Measurements from ENCODE around the gene CNTN6.
"Not testable (repeated sequence)": the region's sequence is repeated elsewhere in the genome, so short reads cannot be mapped to it uniquely, and the experiment has no call there.

Gene CNTN6

DNA sequence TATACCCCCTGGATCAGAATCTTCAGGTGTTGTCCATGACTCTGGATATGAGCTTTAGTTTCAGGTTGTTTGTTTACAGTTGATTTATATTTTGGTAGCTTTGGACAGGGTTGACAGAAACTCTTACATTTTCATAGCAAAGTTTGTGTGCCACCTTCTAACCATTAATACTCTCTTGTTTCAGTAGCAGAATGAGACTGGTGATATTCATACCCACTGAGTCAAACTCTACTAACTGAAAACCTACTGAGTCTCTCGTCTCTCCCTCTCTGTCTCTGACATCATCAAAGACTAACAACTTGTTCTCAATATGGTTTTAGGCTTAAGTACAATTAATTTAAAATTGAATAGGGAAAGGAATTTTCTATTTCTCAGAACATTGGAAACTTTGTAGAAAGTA is 282.3 kb downstream of the CNTN6 start:
- no peaks in the 10 kb centered on the region for H3K4me1 Mint-ChIP-seq (ENCODE audit: low read depth)
- peaks cover 3% of the 10 kb centered on the region for H3K9me3 Mint-ChIP-seq
- no peaks in the 10 kb centered on the region for H3K36me3 Mint-ChIP-seq (ENCODE audit: low read depth)
- no peak overlapping the region for H3K4me3 Mint-ChIP-seq
- no peak overlapping the region for H3K27ac Mint-ChIP-seq
- no peaks in the 10 kb centered on the region for H3K27me3 Mint-ChIP-seq (ENCODE audit: low read depth)

- Mint-ChIP-seq H3K4me1 (ENCODE audit: low read depth) (no peaks in the 10 kb centered on the region), H3K4me3 (no peak overlapping the region), H3K36me3 (ENCODE audit: low read depth) (no peaks in the 10 kb centered on the region), H3K9me3 (peaks cover 14% of the 10 kb centered on the region), H3K27ac (no peak overlapping the region), H3K27me3 (ENCODE audit: low read depth) (no peaks in the 10 kb centered on the region)
These were observed 288.3 kb downstream of the CNTN6 start for GRCh38 chr3:1380926-1381646.

DNA sequence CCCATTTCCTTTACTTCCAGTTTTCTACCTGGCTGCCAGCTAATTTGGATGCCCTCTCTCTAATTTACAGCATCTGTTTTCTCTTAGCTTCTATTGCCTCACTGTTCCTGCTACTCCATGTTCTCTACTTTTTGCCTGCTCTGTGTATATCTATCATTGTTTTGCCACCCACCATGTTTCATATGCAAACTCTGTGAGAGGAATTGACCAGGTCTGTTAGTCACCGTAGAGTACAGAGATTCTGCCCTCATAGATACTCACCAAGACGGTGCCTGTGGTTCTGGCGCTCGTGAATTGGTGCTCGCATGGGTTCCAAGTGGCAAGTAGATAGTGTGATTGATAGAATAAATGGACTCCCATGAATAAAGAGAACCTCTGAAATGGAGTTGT is 288.8 kb downstream of the CNTN6 start:
- Mint-ChIP-seq H3K27ac (no peak overlapping the region), H3K27me3 (ENCODE audit: low read depth) (no peaks in the 10 kb centered on the region), H3K36me3 (ENCODE audit: low read depth) (no peaks in the 10 kb centered on the region), H3K4me3 (no peak overlapping the region), H3K9me3 (peaks cover 16% of the 10 kb centered on the region), H3K4me1 (ENCODE audit: low read depth) (no peaks in the 10 kb centered on the region)

DNA sequence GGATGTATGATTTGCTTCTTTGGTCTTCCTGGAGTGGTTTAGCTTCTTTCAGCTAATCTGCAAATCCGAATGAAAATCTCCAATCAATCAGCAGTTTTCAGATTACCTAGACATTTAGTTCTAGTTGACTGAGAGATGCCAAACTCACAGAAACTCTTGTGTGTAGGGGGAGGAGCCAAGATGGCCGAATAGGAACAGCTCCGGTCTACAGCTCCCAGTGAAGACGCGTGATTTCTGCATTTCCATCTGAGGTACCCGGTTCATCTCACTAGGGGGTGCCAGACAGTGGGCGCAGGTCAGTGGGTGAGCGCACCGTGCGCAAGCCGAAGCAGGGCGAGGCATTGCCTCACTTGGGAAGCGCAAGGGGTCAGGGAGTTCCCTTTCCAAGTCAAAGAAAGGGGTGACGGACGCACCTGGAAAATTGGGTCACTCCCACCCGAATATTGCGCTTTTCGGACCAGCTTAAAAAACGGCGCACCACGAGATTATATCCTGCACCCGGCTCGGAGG is 294.6 kb downstream of the CNTN6 start:
- H3K27ac Mint-ChIP-seq; H3K36me3 Mint-ChIP-seq (ENCODE audit: low read depth); H3K4me3 Mint-ChIP-seq; H3K4me1 Mint-ChIP-seq (ENCODE audit: low read depth); H3K27me3 Mint-ChIP-seq (ENCODE audit: low read depth): not testable (repeated sequence)
- H3K9me3 Mint-ChIP-seq, result peaks cover 16% of the 10 kb centered on the region

- Mint-ChIP-seq H3K36me3 (ENCODE audit: low read depth) (no peaks in the 10 kb centered on the region), H3K4me3 (no peak overlapping the region), H3K27me3 (ENCODE audit: low read depth) (no peaks in the 10 kb centered on the region), H3K27ac (no peak overlapping the region), H3K9me3 (peaks cover 9% of the 10 kb centered on the region), H3K4me1 (ENCODE audit: low read depth) (no peaks in the 10 kb centered on the region)
These were observed 301.4 kb downstream of the CNTN6 start for GRCh38 chr3:1394188-1394587.

- Mint-ChIP-seq H3K9me3 (peaks cover 12% of the 10 kb centered on the region), H3K27me3 (ENCODE audit: low read depth) (no peaks in the 10 kb centered on the region), H3K36me3 (ENCODE audit: low read depth) (no peaks in the 10 kb centered on the region), H3K4me3 (no peak overlapping the region), H3K4me1 (ENCODE audit: low read depth) (no peaks in the 10 kb centered on the region), H3K27ac (no peak overlapping the region)
These were observed 307.7 kb downstream of the CNTN6 start for GRCh38 chr3:1400571-1400970.

- Mint-ChIP-seq H3K4me3 (no peak overlapping the region), H3K36me3 (ENCODE audit: low read depth) (no peaks in the 10 kb centered on the region), H3K27me3 (ENCODE audit: low read depth) (no peaks in the 10 kb centered on the region), H3K27ac (no peak overlapping the region), H3K4me1 (ENCODE audit: low read depth) (no peaks in the 10 kb centered on the region), H3K9me3 (peaks cover 3% of the 10 kb centered on the region)
These were observed 311.6 kb downstream of the CNTN6 start for GRCh38 chr3:1404270-1404962.

GRCh38 chr3:1406250-1406649 is 313.4 kb downstream of the CNTN6 start:
- H3K4me3 Mint-ChIP-seq, result no peak overlapping the region

GRCh38 chr3:1421577-1421976 is 328.8 kb downstream of the CNTN6 start:
- Mint-ChIP-seq H3K9me3 (peaks cover 14% of the 10 kb centered on the region), H3K36me3 (ENCODE audit: low read depth) (no peaks in the 10 kb centered on the region), H3K27me3 (ENCODE audit: low read depth) (no peaks in the 10 kb centered on the region), H3K4me3 (no peak overlapping the region), H3K27ac (no peak overlapping the region), H3K4me1 (ENCODE audit: low read depth) (no peaks in the 10 kb centered on the region)

More at GRCh38 chr3:1406250-1406649, 313.4 kb downstream of the CNTN6 start:
- no peak overlapping the region for H3K27ac Mint-ChIP-seq
- H3K36me3 Mint-ChIP-seq (ENCODE audit: low read depth), result no peaks in the 10 kb centered on the region
- H3K9me3 Mint-ChIP-seq, result no peaks in the 10 kb centered on the region
- H3K27me3 Mint-ChIP-seq (ENCODE audit: low read depth), result no peaks in the 10 kb centered on the region
- H3K4me1 Mint-ChIP-seq (ENCODE audit: low read depth), result no peaks in the 10 kb centered on the region

DNA sequence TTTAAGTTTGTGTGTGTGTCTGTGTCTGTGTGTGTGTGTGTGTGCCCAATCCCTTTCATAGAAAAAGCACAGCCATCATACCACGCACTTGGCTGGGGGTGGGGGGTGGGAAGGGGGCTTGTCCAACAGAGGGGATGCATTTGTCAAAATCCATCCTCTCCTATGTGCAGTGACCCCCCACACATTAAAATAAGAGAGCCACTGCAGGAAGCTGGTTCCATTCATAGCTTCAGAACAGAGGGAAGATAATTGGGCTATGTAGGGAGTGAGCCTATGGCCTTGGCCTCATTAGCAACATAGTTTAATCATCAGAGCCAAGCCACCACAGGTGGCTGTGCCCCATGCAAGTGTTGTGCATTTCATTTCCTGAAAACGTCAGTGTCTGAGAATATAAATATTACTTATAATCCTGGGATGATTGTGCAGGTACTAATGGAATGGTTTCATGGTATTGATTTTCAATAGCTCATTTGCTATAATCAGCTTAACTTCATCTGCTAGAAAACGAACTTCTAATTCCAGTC is 330.8 kb downstream of the CNTN6 start:
- H3K9me3 Mint-ChIP-seq, result peaks cover 5% of the 10 kb centered on the region
- no peaks in the 10 kb centered on the region for H3K27me3 Mint-ChIP-seq (ENCODE audit: low read depth)
- no peak overlapping the region for H3K4me3 Mint-ChIP-seq
- H3K36me3 Mint-ChIP-seq (ENCODE audit: low read depth), result no peaks in the 10 kb centered on the region
- H3K4me1 Mint-ChIP-seq (ENCODE audit: low read depth), result no peaks in the 10 kb centered on the region
- no peak overlapping the region for H3K27ac Mint-ChIP-seq

DNA sequence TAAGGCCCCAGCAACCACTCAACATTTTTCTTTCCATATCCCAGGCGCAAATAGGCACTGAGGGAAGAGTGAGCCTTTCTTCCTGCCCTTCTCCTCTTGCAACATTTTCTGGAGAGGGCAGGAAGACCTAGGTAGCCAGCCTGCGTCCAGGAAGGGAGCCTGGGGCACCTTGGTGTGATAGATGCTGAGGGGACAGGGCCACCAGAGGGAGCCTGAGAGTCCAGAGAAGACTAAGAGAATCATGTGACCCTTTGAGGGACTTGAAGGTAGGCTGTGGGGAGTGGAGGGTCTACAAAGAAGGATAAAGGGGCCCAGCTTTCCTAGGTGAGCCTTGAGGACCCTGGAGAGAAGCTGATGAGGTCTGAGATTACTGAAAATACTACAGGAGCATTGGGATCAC is 346.6 kb downstream of the CNTN6 start:
- Mint-ChIP-seq H3K9me3 (peaks cover 3% of the 10 kb centered on the region), H3K27ac (no peak overlapping the region), H3K4me3 (no peak overlapping the region), H3K27me3 (ENCODE audit: low read depth) (no peaks in the 10 kb centered on the region), H3K4me1 (ENCODE audit: low read depth) (no peaks in the 10 kb centered on the region), H3K36me3 (ENCODE audit: low read depth) (no peaks in the 10 kb centered on the region)

- H3K27me3 Mint-ChIP-seq (ENCODE audit: low read depth), result no peaks in the 10 kb centered on the region
- H3K9me3 Mint-ChIP-seq, result peaks cover 3% of the 10 kb centered on the region
- H3K4me1 Mint-ChIP-seq (ENCODE audit: low read depth), result no peaks in the 10 kb centered on the region
- H3K4me3 Mint-ChIP-seq, result no peak overlapping the region
- no peak overlapping the region for H3K27ac Mint-ChIP-seq
- no peaks in the 10 kb centered on the region for H3K36me3 Mint-ChIP-seq (ENCODE audit: low read depth)
These were observed 349.4 kb downstream of the CNTN6 start for GRCh38 chr3:1442271-1442670.

- H3K27me3 Mint-ChIP-seq (ENCODE audit: low read depth), result no peaks in the 10 kb centered on the region
- no peaks in the 10 kb centered on the region for H3K4me1 Mint-ChIP-seq (ENCODE audit: low read depth)
- peaks cover 3% of the 10 kb centered on the region for H3K9me3 Mint-ChIP-seq
- H3K36me3 Mint-ChIP-seq (ENCODE audit: low read depth), result no peaks in the 10 kb centered on the region
- H3K27ac Mint-ChIP-seq, result no peak overlapping the region
- no peak overlapping the region for H3K4me3 Mint-ChIP-seq
These were observed 351.4 kb downstream of the CNTN6 start for GRCh38 chr3:1444195-1444594.

- peaks cover under 1% of the 10 kb centered on the region for H3K9me3 Mint-ChIP-seq
- H3K4me1 Mint-ChIP-seq (ENCODE audit: low read depth), result no peaks in the 10 kb centered on the region
- H3K27me3 Mint-ChIP-seq (ENCODE audit: low read depth), result no peaks in the 10 kb centered on the region
- no peak overlapping the region for H3K4me3 Mint-ChIP-seq
- no peaks in the 10 kb centered on the region for H3K36me3 Mint-ChIP-seq (ENCODE audit: low read depth)
- no peak overlapping the region for H3K27ac Mint-ChIP-seq
These were observed 353.7 kb downstream of the CNTN6 start for GRCh38 chr3:1446531-1446930.

GRCh38 chr3:1447452-1447851 is 354.6 kb downstream of the CNTN6 start:
- Mint-ChIP-seq H3K4me1 (ENCODE audit: low read depth) (no peaks in the 10 kb centered on the region), H3K9me3 (no peaks in the 10 kb centered on the region), H3K4me3 (no peak overlapping the region), H3K27me3 (ENCODE audit: low read depth) (no peaks in the 10 kb centered on the region), H3K36me3 (ENCODE audit: low read depth) (no peaks in the 10 kb centered on the region), H3K27ac (no peak overlapping the region)

Measured in T-helper 1 cell treated with Interleukin-12 subunit alpha and Interleukin-12 subunit beta and Interleukin-4 antibody, amounts not matched to agents 30 μg/mL and 1 μg/mL, for 36 hours (primary cell).